Choroid plexus epithelial cell (primary cell): ENCODE measurements around the gene VIPR2.
"Not testable (repeated sequence)": the region's sequence is repeated elsewhere in the genome, so short reads cannot be mapped to it uniquely, and the experiment has no call there.

Source experiments
- DNase-seq: peaks from one replicate; pipeline ENCODE4 v3.0.0-alpha.2; 2010; ENCODE audit warnings: low read depth
- H3K4me3 ChIP-seq: 2 replicates; pipeline ENCODE4 v1.5.1; 2011; ENCODE audit warnings: low read depth, mild to moderate bottlenecking, control low read depth, low read length, moderate library complexity
- CTCF ChIP-seq: conservative IDR thresholded peaks from 2 replicates; pipeline ENCODE4 v1.5.1; 2011; ENCODE audit warnings: low read depth, mild to moderate bottlenecking, control low read depth, inconsistent platforms, low read length, moderate library complexity

The VIPR2 gene

GRCh38 chr7:159136013-159136412 lies 8.7 kb downstream of the VIPR2 start:
- TF ChIP-seq CTCF = no peak
- DNase-seq = no peak
- H3K4me3 ChIP-seq = no peak overlapping the region

GRCh38 chr7:159132670-159133443 lies 11.8 kb downstream of the VIPR2 start:
- H3K4me3 ChIP-seq, DNase-seq: not testable (repeated sequence)

GRCh38 chr7:159130820-159131219 lies 13.8 kb downstream of the VIPR2 start:
- no peak for TF ChIP-seq CTCF
- no peak for DNase-seq
- H3K4me3 ChIP-seq = no peak overlapping the region

- no peak for TF ChIP-seq CTCF
- no peak for DNase-seq
These were observed 14.4 kb downstream of the VIPR2 start for GRCh38 chr7:159130199-159130775.

GRCh38 chr7:159128767-159129166 lies 15.9 kb downstream of the VIPR2 start:
- no peak for DNase-seq
- no peak overlapping the region for H3K4me3 ChIP-seq
- TF ChIP-seq CTCF = no peak

More at GRCh38 chr7:159130199-159130775, 14.4 kb downstream of the VIPR2 start:
- H3K4me3 ChIP-seq = no peak overlapping the region

- TF ChIP-seq CTCF = no peak
- H3K4me3 ChIP-seq = no peak overlapping the region
- no peak for DNase-seq
These were observed 16.7 kb downstream of the VIPR2 start for GRCh38 chr7:159127691-159128642.
